Naive thymus-derived CD4-positive, alpha-beta T cell (primary cell): ENCODE data around the gene LIN7A. TPM values are rescaled to one million over a fixed set of nuclear protein-coding genes. Genes with fewer than 3 reads are reported as not detected.

Experiments used
- ATAC-seq: fragments of 150-1000 bp; cut with Tn5 transposase; 2 replicates; pipeline ENCODE4 v1.10.0; 2021; ENCODE audit warnings: mild to moderate bottlenecking, moderate library complexity
- CTCF ChIA-PET: fragments of 350-600 bp; sonication (Branson Sonifier 250); formaldehyde crosslinking; loops from one replicate; lab custom pipeline; 2021; ENCODE audit warnings: antibody characterized with exemption; lab: Charles Lee
- POLR2A ChIA-PET: fragments of 350-600 bp; sonication (Branson Sonifier 250); formaldehyde crosslinking; loops from one replicate; lab custom pipeline; 2021; ENCODE audit warnings: antibody characterized with exemption, inconsistent platforms; lab: Charles Lee
- DNase-seq, 9 donors: peaks; one replicate each; pipeline versions ENCODE4 v3.0.0 to v3.0.0-alpha.2; 2020 to 2022; ENCODE audit warnings: mixed read lengths in 1 of 9
- H3K27ac ChIP-seq: one replicate; pipeline ENCODE4 v1.7.0; 2013; ENCODE audit warnings: mild to moderate bottlenecking, low read depth, low read length, moderate library complexity
- H3K27me3 ChIP-seq, 2 donors: one replicate each; pipeline ENCODE4 v1.7.0; 2013; ENCODE audit warnings: low read length in 2 of 2, mild to moderate bottlenecking in 2 of 2, moderate library complexity in 2 of 2; ENCODE audit not compliant: control insufficient read depth in 2 of 2, insufficient read depth in 2 of 2
- H3K36me3 ChIP-seq, 3 experiments: 1 replicate in 2 of 3; 2 replicates in 1 of 3; pipeline ENCODE4 v1.7.0; 2013; ENCODE audit warnings: low read length in 3 of 3, mild to moderate bottlenecking in 3 of 3, moderate library complexity in 1 of 3; ENCODE audit not compliant: insufficient read depth in 3 of 3, control insufficient read depth in 2 of 3
- H3K4me1 ChIP-seq, 2 donors: one replicate each; pipeline ENCODE4 v1.7.0; 2013; ENCODE audit warnings: low read length in 2 of 2, mild to moderate bottlenecking in 2 of 2, moderate library complexity in 1 of 2; ENCODE audit not compliant: control insufficient read depth in 2 of 2, insufficient read depth in 2 of 2
- H3K4me3 ChIP-seq: 2 replicates; pipeline ENCODE4 v1.7.0; 2013; ENCODE audit warnings: mild to moderate bottlenecking, low read length
- H3K9me3 ChIP-seq, 3 experiments: 1 replicate in 2 of 3; 2 replicates in 1 of 3; pipeline ENCODE4 v1.7.0; 2013; ENCODE audit warnings: low read length in 3 of 3; ENCODE audit not compliant: control insufficient read depth in 2 of 3
- H3K27ac Mint-ChIP-seq, 9 donors: one replicate each; pipeline ENCODE4 v1.8.0; 2020 to 2022; ENCODE audit warnings: mixed read lengths in 9 of 9, mild to moderate bottlenecking in 8 of 9, moderate library complexity in 5 of 9, inconsistent platforms in 2 of 9
- H3K27me3 Mint-ChIP-seq, 5 donors: one replicate each; pipeline ENCODE4 v1.8.0; 2021 to 2022; ENCODE audit warnings: mixed read lengths in 5 of 5, mild to moderate bottlenecking in 1 of 5
- H3K36me3 Mint-ChIP-seq, 5 donors: one replicate each; pipeline ENCODE4 v1.8.0; 2020 to 2022; ENCODE audit warnings: mixed read lengths in 5 of 5, mild to moderate bottlenecking in 3 of 5, inconsistent platforms in 1 of 5
- H3K4me1 Mint-ChIP-seq, 7 donors: one replicate each; pipeline ENCODE4 v1.8.0; 2020 to 2022; ENCODE audit warnings: mixed read lengths in 7 of 7, mild to moderate bottlenecking in 3 of 7, inconsistent platforms in 1 of 7
- H3K4me3 Mint-ChIP-seq, 10 donors: one replicate each; pipeline ENCODE4 v1.8.0; 2020 to 2022; ENCODE audit warnings: mild to moderate bottlenecking in 10 of 10, mixed read lengths in 10 of 10, moderate library complexity in 6 of 10, inconsistent platforms in 2 of 10
- H3K9me3 Mint-ChIP-seq, 11 donors: one replicate each; pipeline ENCODE4 v1.8.0; 2020 to 2022; ENCODE audit warnings: mixed read lengths in 11 of 11, mild to moderate bottlenecking in 4 of 11, inconsistent platforms in 1 of 11, moderate library complexity in 1 of 11
- intact Hi-C, 2 donors: fragments of 100-400 bp; cut with micrococcal nuclease; formaldehyde crosslinking; loops; one replicate each; pipeline ENCODE4 v1.15.1; 2023
- polyA plus RNA-seq, 2 donors: library from polyadenylated mRNA; unstranded; fragments of 300-500 nt; fragmentation: Illumina TruSeq; gene quantifications; one replicate each; pipeline ENCODE4 v1.2.3, GENCODE V29; 2021
- total RNA-seq, 6 experiments: library from RNA in 5 of 6; stranded (reverse) in 5 of 6; gene quantifications; 1 replicate in 5 of 6; 2 replicates in 1 of 6; pipeline ENCODE4 v1.2.3 and lab custom pipeline; 2021 to 2026

Gene LIN7A
- total and polyA plus RNA-seq, 7 experiments from 2014 or later = 0.27 to 7.1 (median 1.4) TPM; not detected in 4

DNA sequence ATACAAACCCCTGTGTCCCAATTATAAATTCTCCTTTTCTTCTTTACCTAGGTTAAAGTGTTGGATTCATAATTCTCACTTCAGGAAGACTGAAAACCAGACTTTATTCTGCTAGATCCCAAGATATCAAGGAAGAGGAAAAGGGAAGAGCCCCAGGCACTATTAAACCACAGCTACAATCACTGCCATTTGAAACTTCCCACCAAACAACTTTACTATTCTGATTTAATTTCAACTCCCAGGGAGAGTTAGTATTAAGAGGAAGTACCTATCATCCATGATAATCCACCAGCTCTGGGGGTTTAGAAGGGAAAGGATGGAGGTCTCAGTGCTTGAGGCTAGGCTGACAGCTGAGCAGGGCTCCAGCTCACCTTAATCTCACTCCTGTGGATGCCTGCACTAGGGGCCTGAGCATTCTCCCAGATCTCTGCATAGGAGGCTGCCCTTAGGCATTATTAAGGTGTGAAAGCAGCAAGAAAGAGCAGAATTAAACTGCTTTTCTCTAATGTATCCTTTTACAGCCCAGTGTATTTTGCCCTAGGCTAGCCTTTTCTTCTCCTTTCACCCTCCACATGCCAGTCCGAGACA is 168.1 kb downstream of the LIN7A start:
- Mint-ChIP-seq H3K9me3 (peaks cover 3 to 13% (median 7%) of the 10 kb centered on the region in 11 donors), H3K27me3 (peaks cover 0 to 2% (median 0%) of the 10 kb centered on the region in 5 donors), H3K36me3 (no peaks in the 10 kb centered on the region), H3K4me3 (no peak overlapping the region), H3K4me1 (no peaks in the 10 kb centered on the region), H3K27ac (no peak overlapping the region)
- H3K27ac ChIP-seq = no peak overlapping the region
- H3K36me3 ChIP-seq = no peaks in the 10 kb centered on the region
- ATAC-seq = no peak
- DNase-seq = no peak
- H3K4me3 ChIP-seq = no peak overlapping the region
- no peaks in the 10 kb centered on the region for H3K27me3 ChIP-seq
- intact Hi-C loops = no loop called here
- ChIA-PET CTCF (no interaction called here), POLR2A (no interaction called here)
- H3K9me3 ChIP-seq = no peaks in the 10 kb centered on the region
- no peaks in the 10 kb centered on the region for H3K4me1 ChIP-seq

DNA sequence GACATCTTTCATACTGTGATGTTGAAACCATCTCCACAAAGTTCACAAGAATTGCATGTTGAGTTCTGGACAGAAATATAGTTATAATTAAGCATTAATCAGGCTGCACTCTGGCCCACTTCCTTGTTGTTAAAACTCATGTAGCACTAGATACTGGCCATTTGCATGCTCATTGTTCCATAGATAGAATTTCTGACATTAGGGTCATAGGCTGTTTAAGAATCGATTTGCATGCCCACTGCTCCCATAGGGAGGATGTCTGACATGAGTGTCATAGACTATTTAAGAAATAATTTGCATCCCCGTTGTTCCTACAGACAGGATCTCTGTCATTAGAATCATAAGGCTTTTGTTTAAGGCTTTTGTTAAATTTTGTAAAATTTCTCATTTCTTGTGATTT is 170.8 kb downstream of the LIN7A start:
- Mint-ChIP-seq H3K27me3 (peaks cover 0 to 2% (median 0%) of the 10 kb centered on the region in 5 donors), H3K27ac (no peak overlapping the region), H3K4me1 (no peaks in the 10 kb centered on the region), H3K9me3 (peaks cover 0 to 6% (median 3%) of the 10 kb centered on the region in 11 donors), H3K36me3 (no peaks in the 10 kb centered on the region), H3K4me3 (no peak overlapping the region)
- DNase-seq (no peak), ATAC-seq (no peak)
- no peaks in the 10 kb centered on the region for H3K36me3 ChIP-seq
- intact Hi-C loops = no loop called here
- no peaks in the 10 kb centered on the region for H3K9me3 ChIP-seq
- no peak overlapping the region for H3K27ac ChIP-seq
- H3K4me1 ChIP-seq = no peaks in the 10 kb centered on the region
- no peak overlapping the region for H3K4me3 ChIP-seq
- CTCF ChIA-PET = no interaction called here
- POLR2A ChIA-PET = no interaction called here
- no peaks in the 10 kb centered on the region for H3K27me3 ChIP-seq

DNA sequence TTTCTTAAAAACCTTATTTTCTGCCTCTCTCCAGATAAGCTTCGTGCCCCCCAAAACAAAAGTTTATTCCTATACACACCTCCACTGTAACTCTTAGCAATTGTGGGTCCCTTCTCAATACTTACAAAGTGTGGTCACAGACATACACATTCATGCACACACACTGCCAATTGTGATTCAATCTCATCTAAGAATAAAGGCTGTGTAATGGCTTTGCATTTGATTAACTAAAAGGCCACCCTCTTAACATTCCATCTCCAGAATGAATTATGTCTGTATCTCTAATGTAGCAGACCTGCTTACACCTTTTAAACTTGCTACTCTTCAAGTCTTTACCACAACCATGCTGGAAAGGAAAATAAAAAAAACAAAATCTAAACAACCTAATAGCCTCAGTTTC is 171.5 kb downstream of the LIN7A start:
- ChIA-PET CTCF (no interaction called here), POLR2A (no interaction called here)
- H3K4me3 ChIP-seq = no peak overlapping the region
- H3K4me1 ChIP-seq = no peaks in the 10 kb centered on the region
- H3K27me3 ChIP-seq = no peaks in the 10 kb centered on the region
- Mint-ChIP-seq H3K4me1 (no peaks in the 10 kb centered on the region), H3K27ac (no peak overlapping the region), H3K36me3 (no peaks in the 10 kb centered on the region), H3K4me3 (no peak overlapping the region), H3K9me3 (peaks cover 0 to 5% (median 0%) of the 10 kb centered on the region in 11 donors), H3K27me3 (peaks cover 0 to 2% (median 0%) of the 10 kb centered on the region in 5 donors)
- no peak overlapping the region for H3K27ac ChIP-seq
- no peaks in the 10 kb centered on the region for H3K36me3 ChIP-seq
- H3K9me3 ChIP-seq = no peaks in the 10 kb centered on the region
- intact Hi-C loops = no loop called here
- DNase-seq (no peak), ATAC-seq (no peak)

DNA sequence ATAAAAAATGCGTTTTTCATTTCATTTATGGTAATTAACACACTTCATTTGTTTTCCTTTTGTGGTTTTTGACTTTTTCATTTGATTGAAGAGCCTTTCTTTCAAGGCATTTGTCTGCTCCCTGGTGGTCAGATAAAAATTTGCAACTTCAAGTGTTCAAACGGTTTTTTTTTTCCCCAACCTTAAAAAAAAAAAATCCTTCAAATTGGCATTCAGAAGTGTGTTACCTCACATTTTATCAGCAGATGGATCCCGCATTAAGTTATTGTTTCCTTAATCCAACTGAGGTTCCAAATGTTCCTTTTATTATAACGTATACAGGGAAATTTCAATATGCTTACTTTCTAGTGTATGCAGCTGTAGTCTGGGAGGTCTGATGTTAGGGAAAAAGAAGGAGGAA is 173.9 kb downstream of the LIN7A start:
- H3K27ac Mint-ChIP-seq = no peak overlapping the region
- no peaks in the 10 kb centered on the region for H3K36me3 Mint-ChIP-seq
- intact Hi-C loops = no loop called here
- H3K4me3 Mint-ChIP-seq = no peak overlapping the region
- peaks cover 0 to 10% (median 0%) of the 10 kb centered on the region in 11 donors for H3K9me3 Mint-ChIP-seq
- no peak overlapping the region for H3K4me3 ChIP-seq
- ChIA-PET POLR2A (no interaction called here), CTCF (no interaction called here)
- ATAC-seq (no peak), DNase-seq (no peak)
- no peaks in the 10 kb centered on the region for H3K4me1 Mint-ChIP-seq
- no peaks in the 10 kb centered on the region for H3K36me3 ChIP-seq
- no peaks in the 10 kb centered on the region for H3K9me3 ChIP-seq
- H3K27me3 ChIP-seq = no peaks in the 10 kb centered on the region
- peaks cover 0 to 2% (median 0%) of the 10 kb centered on the region in 5 donors for H3K27me3 Mint-ChIP-seq
- H3K4me1 ChIP-seq = no peaks in the 10 kb centered on the region
- H3K27ac ChIP-seq = no peak overlapping the region

DNA sequence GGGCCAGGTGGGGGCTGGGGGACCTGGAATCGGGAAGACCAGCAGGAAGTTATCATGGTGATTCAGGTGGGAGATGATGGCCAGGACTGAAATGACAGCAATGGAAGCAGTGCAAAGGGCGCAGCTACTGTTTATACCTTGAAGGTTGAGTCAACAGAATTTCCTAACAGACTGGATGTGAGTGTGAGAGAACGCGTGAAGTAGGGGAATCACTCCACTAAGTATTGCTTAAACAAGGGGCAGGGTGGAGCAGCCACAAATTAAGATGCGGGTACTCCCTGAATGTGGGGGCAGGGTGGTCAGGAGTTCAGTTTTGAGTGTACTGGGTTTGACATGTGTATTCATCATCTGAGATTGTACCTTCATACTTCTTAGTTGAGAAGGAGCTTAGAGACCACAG is 175.9 kb downstream of the LIN7A start:
- Mint-ChIP-seq H3K9me3 (peaks cover 0 to 10% (median 0%) of the 10 kb centered on the region in 11 donors), H3K4me3 (no peak overlapping the region), H3K4me1 (no peaks in the 10 kb centered on the region), H3K27me3 (peaks cover 0 to 2% (median 0%) of the 10 kb centered on the region in 5 donors), H3K36me3 (no peaks in the 10 kb centered on the region), H3K27ac (no peak overlapping the region)
- Histone ChIP-seq H3K36me3 (no peaks in the 10 kb centered on the region), H3K9me3 (no peaks in the 10 kb centered on the region), H3K4me1 (no peaks in the 10 kb centered on the region), H3K27ac (no peak overlapping the region), H3K27me3 (no peaks in the 10 kb centered on the region), H3K4me3 (no peak overlapping the region)
- POLR2A ChIA-PET = no interaction called here
- CTCF ChIA-PET = no interaction called here
- ATAC-seq = no peak
- DNase-seq = no peak
- intact Hi-C loops = no loop called here

DNA sequence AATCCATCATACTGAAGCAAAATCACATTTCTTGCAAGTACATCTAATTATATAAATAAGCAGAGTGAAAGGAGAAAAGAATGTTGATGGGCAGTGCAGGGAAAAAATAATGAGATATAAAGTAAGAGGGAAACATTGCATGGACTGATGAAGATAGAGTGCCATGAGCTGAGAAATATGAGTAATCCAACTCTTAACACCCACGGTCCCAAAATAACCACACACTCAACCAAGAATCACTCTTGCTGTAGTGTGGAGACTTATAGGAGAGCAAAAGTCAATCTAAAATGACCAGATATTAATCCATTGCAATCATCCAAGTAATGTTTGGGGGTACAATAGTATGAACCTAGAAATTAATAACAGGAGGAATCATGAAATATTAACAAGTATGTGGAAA is 180.9 kb downstream of the LIN7A start:
- H3K9me3 Mint-ChIP-seq = peaks cover 0 to 13% (median 0%) of the 10 kb centered on the region in 11 donors

DNA sequence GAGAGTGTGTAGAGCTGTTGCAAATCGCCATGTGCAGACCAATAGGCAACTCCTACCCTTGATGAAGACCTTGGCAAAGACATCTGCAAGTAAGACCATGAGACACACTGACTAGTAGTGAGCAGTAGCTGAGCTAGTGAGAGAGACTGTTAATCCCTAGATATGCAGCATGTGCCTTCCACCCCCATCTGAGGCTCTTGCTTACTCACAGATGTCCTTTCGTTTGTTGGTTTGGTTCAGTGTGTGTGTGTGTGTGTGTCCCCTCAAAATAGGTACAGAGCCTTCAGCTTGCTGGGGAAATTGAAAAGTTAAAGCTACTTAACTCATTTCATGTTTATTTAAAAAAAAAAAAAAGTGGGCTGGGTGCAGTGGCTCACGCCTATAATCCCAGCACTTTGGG is 183.5 kb downstream of the LIN7A start:
- Histone ChIP-seq H3K36me3 (no peaks in the 10 kb centered on the region), H3K27me3 (no peaks in the 10 kb centered on the region), H3K4me3 (no peak overlapping the region), H3K27ac (no peak overlapping the region), H3K9me3 (no peaks in the 10 kb centered on the region), H3K4me1 (no peaks in the 10 kb centered on the region)
- ATAC-seq = no peak
- H3K4me1 Mint-ChIP-seq = no peaks in the 10 kb centered on the region
- H3K4me3 Mint-ChIP-seq = no peak overlapping the region
- intact Hi-C loops = no loop called here
- H3K27me3 Mint-ChIP-seq = no peaks in the 10 kb centered on the region
- no peaks in the 10 kb centered on the region for H3K36me3 Mint-ChIP-seq
- no peak overlapping the region for H3K27ac Mint-ChIP-seq
- no peak for DNase-seq
- ChIA-PET POLR2A (no interaction called here), CTCF (no interaction called here)
- peaks cover 0 to 18% (median 0%) of the 10 kb centered on the region in 11 donors for H3K9me3 Mint-ChIP-seq

More for the DNA sequence above, 180.9 kb downstream of the LIN7A start:
- no peaks in the 10 kb centered on the region for H3K27me3 Mint-ChIP-seq
- H3K4me3 Mint-ChIP-seq = no peak overlapping the region
- H3K36me3 Mint-ChIP-seq = no peaks in the 10 kb centered on the region
- no peak for DNase-seq
- no peak for ATAC-seq
- Histone ChIP-seq H3K27me3 (no peaks in the 10 kb centered on the region), H3K4me1 (no peaks in the 10 kb centered on the region), H3K36me3 (no peaks in the 10 kb centered on the region), H3K9me3 (no peaks in the 10 kb centered on the region), H3K27ac (no peak overlapping the region), H3K4me3 (no peak overlapping the region)
- intact Hi-C loops = no loop called here
- no peak overlapping the region for H3K27ac Mint-ChIP-seq
- ChIA-PET CTCF (no interaction called here), POLR2A (no interaction called here)
- H3K4me1 Mint-ChIP-seq = no peaks in the 10 kb centered on the region
